Stomach (tissue), 8 donors: ENCODE results near the gene ZNF578. TPM values are rescaled to one million over a fixed set of nuclear protein-coding genes. Genes with fewer than 3 reads are reported as not detected.

Experiments used
- polyA plus RNA-seq, 3 donors: library from polyadenylated mRNA; stranded (reverse); fragments of 200-250 nt; gene quantifications; one replicate each; pipeline ENCODE4 v1.2.3, GENCODE V29; 2013
- total RNA-seq, 5 donors: library from RNA; depleted of rRNA; stranded (reverse); fragments of >200 nt; gene quantifications; one replicate each; pipeline versions ENCODE4 v1.1.0 to v1.2.3, GENCODE V29; 2014 to 2016
- donor health status: healthy with polysubstance abuse.
- donor health status: Bipolar disorder and iron deficiency.
- donor health status: healthy.

ZNF578 gene
- total and polyA plus RNA-seq, 8 donors = 0.25 to 4.4 (median 0.44) TPM; not detected in 4

Other genes with a start within 250 kb of the ZNF578 start
- gene ZNF766, start 184.0 kb upstream of the ZNF578 start, total RNA-seq = 10 to 100 TPM in 3 of 5 donors, 1 to 10 TPM in 2; 1.3 to 19.6 (median 14.2) TPM
- 1 to 10 TPM; 2.6 to 4.0 (median 3.3) TPM for gene ZNF766, start 184.0 kb upstream of the ZNF578 start, polyA plus RNA-seq
- 10 to 100 TPM in 1 of 5 donors, 1 to 10 TPM in 4; 2.2 to 11.0 (median 8.1) TPM for gene ZNF480, start 156.4 kb upstream of the ZNF578 start, total RNA-seq
- 1 to 10 TPM; 4.0 to 5.2 (median 4.8) TPM for gene ZNF480, start 156.4 kb upstream of the ZNF578 start, polyA plus RNA-seq
- gene ZNF610, start 117.3 kb upstream of the ZNF578 start, total RNA-seq = 1 to 10 TPM in 1 of 5 donors, under 1 TPM in 1, not detected in 3; 0.45 to 2.2 TPM
- 1 to 10 TPM in 2 of 3 donors, under 1 TPM in 1; 0.93 to 2.6 (median 1.4) TPM for gene ZNF610, start 117.3 kb upstream of the ZNF578 start, polyA plus RNA-seq
- gene ZNF880, start 83.6 kb upstream of the ZNF578 start, total RNA-seq = 10 to 100 TPM in 3 of 5 donors, 1 to 10 TPM in 2; 4.1 to 44.2 (median 11.6) TPM
- 10 to 100 TPM in 2 of 3 donors, 1 to 10 TPM in 1; 8.4 to 10.4 (median 10.2) TPM for gene ZNF880, start 83.6 kb upstream of the ZNF578 start, polyA plus RNA-seq
- gene ZNF528, start 55.7 kb upstream of the ZNF578 start, total RNA-seq = 10 to 100 TPM; 11.7 to 40.8 (median 16.2) TPM
- gene ZNF528, start 55.7 kb upstream of the ZNF578 start, polyA plus RNA-seq = 1 to 10 TPM; 3.7 to 9.0 (median 5.7) TPM
- under 1 TPM in 1 of 5 donors, not detected in 4; 0.37 TPM for gene ZNF534, start 24.4 kb upstream of the ZNF578 start, total RNA-seq
- under 1 TPM in 1 of 3 donors, not detected in 2; 0.08 TPM for gene ZNF534, start 24.4 kb upstream of the ZNF578 start, polyA plus RNA-seq
- 10 to 100 TPM; 11.7 to 41.5 (median 24.8) TPM for gene ZNF808, start 74.1 kb downstream of the ZNF578 start, total RNA-seq
- 1 to 10 TPM in 2 of 3 donors, under 1 TPM in 1; 0.92 to 1.9 (median 1.5) TPM for gene ZNF808, start 74.1 kb downstream of the ZNF578 start, polyA plus RNA-seq
- gene ZNF701, start 116.7 kb downstream of the ZNF578 start, total RNA-seq = 10 to 100 TPM in 2 of 5 donors, 1 to 10 TPM in 3; 1.2 to 28.1 (median 9.0) TPM
- gene ZNF701, start 116.7 kb downstream of the ZNF578 start, polyA plus RNA-seq = 1 to 10 TPM; 4.1 to 4.7 (median 4.2) TPM
- gene ZNF83, start 184.8 kb downstream of the ZNF578 start, total RNA-seq = 100 to 1,000 TPM in 1 of 5 donors, 10 to 100 TPM in 4; 11.0 to 115 (median 35.8) TPM
- 10 to 100 TPM; 10.3 to 36.5 (median 19.1) TPM for gene ZNF83, start 184.8 kb downstream of the ZNF578 start, polyA plus RNA-seq